ENCODE measurements around the gene FARS2. TPM values are rescaled to one million over a fixed set of nuclear protein-coding genes. Genes with fewer than 3 reads are reported as not detected.

Gene FARS2
- total RNA-seq, 1 experiment from 2014 or later = 13.8 TPM

GRCh38 chr6:5747379-5747778 lies 486.1 kb downstream of the FARS2 start (continued):
- TF ChIP-seq CBX3 (IDR thresholded peaks at IDR 0.05; ENCODE audit: low read depth) (no peak), ATF3 (IDR thresholded peaks at IDR 0.05) (no peak), EZH2 (IDR thresholded peaks at IDR 0.05) (no peak), ZNF274 (IDR thresholded peaks at IDR 0.05; ENCODE audit: low read depth, low read length) (no peak)

DNA sequence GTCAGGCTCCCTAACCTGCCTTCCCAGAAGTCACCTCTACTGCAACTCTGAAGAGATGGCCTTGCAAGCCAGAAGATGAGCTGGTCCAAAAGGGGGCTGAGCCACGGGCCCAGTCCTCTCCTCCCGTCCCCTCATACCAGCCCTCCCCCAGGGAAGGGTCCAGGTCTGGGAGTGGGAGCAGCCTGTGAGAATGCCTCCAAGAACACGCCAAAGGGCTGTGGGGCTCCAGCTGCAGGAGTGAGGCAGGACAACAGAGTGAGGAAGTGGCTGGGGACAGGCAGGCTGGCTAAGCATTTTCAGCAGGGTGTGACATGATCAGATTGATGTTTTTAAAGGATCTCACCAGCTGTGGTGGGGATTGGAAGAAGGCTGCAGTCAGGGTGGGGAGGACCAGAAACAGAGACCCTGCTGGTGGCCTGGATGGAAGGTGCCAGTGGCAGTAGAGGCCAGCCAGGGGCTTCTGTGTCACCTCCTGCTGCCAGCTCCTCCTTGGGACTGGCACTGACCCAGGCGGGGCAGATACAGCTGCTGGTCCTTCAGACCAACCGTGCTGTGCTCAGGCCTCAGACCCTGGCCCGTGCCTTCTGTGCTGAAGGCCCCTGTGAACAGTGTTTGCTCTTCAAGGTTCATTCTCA lies 487.8 kb downstream of the FARS2 start:
- Histone ChIP-seq H3K27ac (ENCODE audit: low read depth, low read length) (no peak overlapping the region), H3K79me2 (ENCODE audit: insufficient read depth, low read length) (no peaks in the 10 kb centered on the region), H4K20me1 (ENCODE audit: insufficient read depth) (no peaks in the 10 kb centered on the region), H3K27me3 (ENCODE audit: insufficient read depth, low read length) (no peaks in the 10 kb centered on the region), H3K4me2 (ENCODE audit: low read length) (no peak overlapping the region), H3K9me3 (ENCODE audit: control insufficient read depth in 1 of 2, insufficient read depth in 1 of 2, low read depth in 1 of 2, low read length in 2 of 2) (no peaks in the 10 kb centered on the region), H3K9ac (ENCODE audit: low read length) (no peak overlapping the region), H3K36me3 (ENCODE audit: control insufficient read depth in 1 of 2, insufficient read depth in 2 of 2, low read length in 2 of 2) (no peaks in the 10 kb centered on the region), H2AFZ (ENCODE audit: low read depth, low read length, poor library complexity, severe bottlenecking) (no peak overlapping the region), H3K4me1 (ENCODE audit: control insufficient read depth in 1 of 2, insufficient read depth in 2 of 2, low read length in 2 of 2) (peaks cover 0 to 8% of the 10 kb centered on the region in 2 experiments; a peak in 1 of 4 replicates), H3K9me2 (ENCODE audit: insufficient read depth) (no peaks in the 10 kb centered on the region), H3K4me3 (replicated peaks in 1 of 2; ENCODE audit: low read depth in 1 of 2, low read length in 2 of 2) (no peak overlapping the region)
- BruUV-seq (replicated peaks) = no TSS peak
- POLR2A ChIA-PET = no interaction called here
- DNase-seq (ENCODE audit: low read depth, low spot score) (no peak), ATAC-seq (no peak)
- no peak for TF ChIP-seq SRF (IDR thresholded peaks at IDR 0.05; ENCODE audit: low read depth)
- TF ChIP-seq EZH2phosphoT487 (IDR thresholded peaks at IDR 0.05; ENCODE audit: borderline replicate concordance) = no peak
- no peak for TF ChIP-seq EZH2 (IDR thresholded peaks at IDR 0.05)
- TF ChIP-seq CTCF (IDR thresholded peaks at IDR 0.05 in 2 of 3, conservative IDR thresholded peaks at IDR 0.05 in 1 of 3; ENCODE audit: borderline replicate concordance in 1 of 3, insufficient read depth in 1 of 3, low read depth in 2 of 3, low read length in 2 of 3) = no peak
- no peak for TF ChIP-seq ATF3 (IDR thresholded peaks at IDR 0.05)
- no peak for TF ChIP-seq JUND (IDR thresholded peaks at IDR 0.05)
- TF ChIP-seq TCF7L2 (IDR thresholded peaks at IDR 0.05; ENCODE audit: borderline replicate concordance, extremely low read depth, insufficient read depth, insufficient read length) = no peak
- TF ChIP-seq REST (IDR thresholded peaks at IDR 0.05; ENCODE audit: low read depth) = no peak
- TF ChIP-seq CBX3 (IDR thresholded peaks at IDR 0.05; ENCODE audit: low read depth) = no peak
- TF ChIP-seq SIN3A (IDR thresholded peaks at IDR 0.05; ENCODE audit: low read depth) = no peak
- RAD21 ChIA-PET (ENCODE audit: low non-redundant PET in 1 of 2, low total read pairs in 2 of 2, uncharacterized antibody in 2 of 2, unreplicated experiment in 2 of 2) = no interaction called here
- intact Hi-C loops (cut with micrococcal nuclease) = no loop called here
- CTCF ChIA-PET = no interaction called here

Measured in HCT116 (cell line).